Loucy (cell line): ENCODE results near the gene TMEM135.

Source experiments
- CTCF ChIP-seq: fragments of 200-600 bp; sonication (generic); conservative IDR thresholded peaks from 2 replicates; pipeline ENCODE4 v1.5.1; 2014; ENCODE audit warnings: mild to moderate bottlenecking, antibody characterized with exemption, low read length
- EZH2phosphoT487 ChIP-seq: fragments of 200-600 bp; IDR thresholded peaks from 2 replicates; pipeline ENCODE4 v1.6.1; 2018; ENCODE audit warnings: antibody characterized with exemption, mild to moderate bottlenecking, moderate library complexity, borderline replicate concordance

- TF ChIP-seq CTCF (no peak), EZH2phosphoT487 (no peak)
Measured at GRCh38 chr11:86991341-86991740, 46.4 kb upstream of the TMEM135 start.
